ENCODE measurements around the gene FAM181A. TPM values are rescaled to one million over a fixed set of nuclear protein-coding genes. Genes with fewer than 3 reads are reported as not detected.

FAM181A gene
- total RNA-seq, 1 experiment from 2014 or later, result not detected

- H2BK15ac ChIP-seq (ENCODE audit: low read depth, low read length), result no peak overlapping the region
- H3K27ac ChIP-seq (ENCODE audit: insufficient read length, low read depth, low read length), result no peak overlapping the region
- no peak overlapping the region for H2AFZ ChIP-seq (ENCODE audit: low read length)
- TF ChIP-seq CTCF (conservative IDR thresholded peaks at IDR 0.05), result no peak
- H2BK120ac ChIP-seq (ENCODE audit: low read depth, low read length, poor library complexity, severe bottlenecking), result no peak overlapping the region
- no peaks in the 10 kb centered on the region for H3K79me2 ChIP-seq (ENCODE audit: insufficient read depth, low read length)
- no peaks in the 10 kb centered on the region for H4K20me1 ChIP-seq (ENCODE audit: control insufficient read depth, insufficient read depth, insufficient read length)
- H3K27me3 Mint-ChIP-seq (ENCODE audit: low read depth), result peaks cover 37% of the 10 kb centered on the region
- no peaks in the 10 kb centered on the region for H3K23me2 ChIP-seq (ENCODE audit: insufficient read length, low read depth, low read length, poor library complexity, severe bottlenecking)
- H4K91ac ChIP-seq (ENCODE audit: insufficient read length, low read depth, low read length), result no peak overlapping the region
- H3K9me3 Mint-ChIP-seq, result no peaks in the 10 kb centered on the region
- H3K56ac ChIP-seq (ENCODE audit: insufficient read length, low read depth, low read length), result no peak overlapping the region
- H3K4ac ChIP-seq (ENCODE audit: low read depth, low read length), result no peak overlapping the region
- no peak overlapping the region for H3K18ac ChIP-seq (ENCODE audit: insufficient read length, low read depth, low read length)
- no peak overlapping the region for H3T11ph ChIP-seq (ENCODE audit: low read length)
- peak overlapping the region in 1 of 3 experiments; percentile 27; a peak in 1 of 7 replicates for H3K27ac Mint-ChIP-seq
- H2AK5ac ChIP-seq (ENCODE audit: insufficient read length, low read length), result no peak overlapping the region
- peaks cover 5% of the 10 kb centered on the region; the same call in 1 of the 2 replicates for H3K27me3 ChIP-seq (ENCODE audit: insufficient read depth, low read length)
- no peak overlapping the region for H3K9ac ChIP-seq (ENCODE audit: extremely low read depth, insufficient read length, low read length)
- peaks cover 17 to 23% of the 10 kb centered on the region in 2 experiments for H3K4me1 Mint-ChIP-seq
- no peak overlapping the region for H3K4me3 Mint-ChIP-seq
- no peak overlapping the region for H4K5ac ChIP-seq (ENCODE audit: insufficient read length, low read depth, low read length)
- no peak overlapping the region for H2BK12ac ChIP-seq (ENCODE audit: insufficient read length, low read depth, low read length)
- H3K23ac ChIP-seq (ENCODE audit: insufficient read length, low read depth, low read length), result no peak overlapping the region
- no peaks in the 10 kb centered on the region; the same call in 1 of the 2 replicates for H3K4me1 ChIP-seq (ENCODE audit: insufficient read depth, low read length)
- no peak overlapping the region for H3K4me2 ChIP-seq (ENCODE audit: insufficient read depth, insufficient read length, low read length)
- no peak for DNase-seq
- H2BK5ac ChIP-seq (ENCODE audit: insufficient read length, low read length), result no peak overlapping the region
- WGBS (ENCODE audit: extremely low coverage, insufficient read length, low lambda C conversion rate), result no CpG with 5 or more reads among the region's 16 CpGs
- no peak overlapping the region for H3K14ac ChIP-seq (ENCODE audit: insufficient read depth, low read length)
- no peak overlapping the region for H4K8ac ChIP-seq (replicated peaks; ENCODE audit: insufficient read length, low read depth, low read length)
- H3K79me1 ChIP-seq (ENCODE audit: insufficient read depth, low read depth, low read length, poor library complexity, severe bottlenecking), result no peaks in the 10 kb centered on the region
- no peaks in the 10 kb centered on the region; a peak in 1 of 7 replicates for H3K36me3 Mint-ChIP-seq (ENCODE audit: insufficient read depth in 1 of 3, low read depth in 3 of 3)
- H2BK20ac ChIP-seq (ENCODE audit: low read depth, low read length, poor library complexity, severe bottlenecking), result no peak overlapping the region
- no peaks in the 10 kb centered on the region for H3K9me3 ChIP-seq (ENCODE audit: control insufficient read depth, low read depth, low read length)
These were observed 14.3 kb downstream of the FAM181A start for GRCh38 chr14:93941293-93941910.

Data from H9 (cell line).